Adrenal gland (tissue), 5 donors: ENCODE measurements around the gene NR2C1.

Experiments used
- POLR2A ChIP-seq, 2 donors: fragments of 450-650 bp; IDR thresholded peaks; one replicate each; pipeline ENCODE4 v1.6.1; 2017; ENCODE audit warnings: antibody characterized with exemption in 2 of 2, mild to moderate bottlenecking in 2 of 2, moderate library complexity in 1 of 2
- TF ChIP-seq, protein P1 (sequence below), 6 experiments: fragments of 450-650 bp in 4 of 6; fragments of 200-600 bp in 2 of 6; sonication (generic) in 1 of 6; IDR thresholded peaks; 1 replicate in 5 of 6; 2 replicates in 1 of 6; pipeline versions ENCODE4 v1.5.1 to v1.8.0; 2016 to 2021; ENCODE audit warnings: antibody characterized with exemption in 6 of 6, mild to moderate bottlenecking in 2 of 6, moderate library complexity in 1 of 6
- donor health status: DM: no; HTN: no; CAD: no.

DNA sequence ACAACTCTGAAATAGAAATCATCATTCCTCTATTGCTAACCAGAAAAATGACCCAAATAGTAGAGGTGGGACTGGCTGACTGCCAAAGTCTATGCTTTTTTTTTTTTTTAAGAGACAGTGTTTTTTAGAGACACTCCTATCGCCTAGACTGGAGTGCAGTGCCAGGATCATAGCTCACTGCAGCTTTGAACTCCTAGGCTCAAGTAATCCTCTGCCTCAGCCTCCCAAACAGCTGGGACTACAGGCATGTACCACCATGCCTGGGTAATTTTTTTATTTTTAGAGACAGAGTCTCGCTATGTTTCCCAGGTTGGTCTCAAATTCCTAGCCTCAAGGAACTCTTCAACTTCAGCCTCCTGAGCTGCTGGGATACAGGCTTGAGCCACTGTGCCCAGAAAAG lies 19.2 kb downstream of the NR2C1 start:
- TF ChIP-seq, protein P1, sequence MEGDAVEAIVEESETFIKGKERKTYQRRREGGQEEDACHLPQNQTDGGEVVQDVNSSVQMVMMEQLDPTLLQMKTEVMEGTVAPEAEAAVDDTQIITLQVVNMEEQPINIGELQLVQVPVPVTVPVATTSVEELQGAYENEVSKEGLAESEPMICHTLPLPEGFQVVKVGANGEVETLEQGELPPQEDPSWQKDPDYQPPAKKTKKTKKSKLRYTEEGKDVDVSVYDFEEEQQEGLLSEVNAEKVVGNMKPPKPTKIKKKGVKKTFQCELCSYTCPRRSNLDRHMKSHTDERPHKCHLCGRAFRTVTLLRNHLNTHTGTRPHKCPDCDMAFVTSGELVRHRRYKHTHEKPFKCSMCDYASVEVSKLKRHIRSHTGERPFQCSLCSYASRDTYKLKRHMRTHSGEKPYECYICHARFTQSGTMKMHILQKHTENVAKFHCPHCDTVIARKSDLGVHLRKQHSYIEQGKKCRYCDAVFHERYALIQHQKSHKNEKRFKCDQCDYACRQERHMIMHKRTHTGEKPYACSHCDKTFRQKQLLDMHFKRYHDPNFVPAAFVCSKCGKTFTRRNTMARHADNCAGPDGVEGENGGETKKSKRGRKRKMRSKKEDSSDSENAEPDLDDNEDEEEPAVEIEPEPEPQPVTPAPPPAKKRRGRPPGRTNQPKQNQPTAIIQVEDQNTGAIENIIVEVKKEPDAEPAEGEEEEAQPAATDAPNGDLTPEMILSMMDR (IDR thresholded peaks at IDR 0.05) = no peak
- no peak for TF ChIP-seq POLR2A (IDR thresholded peaks at IDR 0.05)
